HCT116 (cell line): ENCODE data around the gene NPHS1. TPM values are rescaled to one million over a fixed set of nuclear protein-coding genes. Genes with fewer than 3 reads are reported as not detected.

ENCODE experiments used
- ATAC-seq: fragments of 200-7000 bp; cut with Tn5 transposase; 2 replicates; pipeline ENCODE4 v1.9.1; 2020; ENCODE audit warnings: mild to moderate bottlenecking, moderate library complexity
- BruUV-seq: library from RNA; stranded (reverse); fragments of 400-500 nt; replicated peaks from 2 replicates; lab custom pipeline; 2021; lab: Mats Ljungman, UMichigan
- CTCF ChIA-PET: fragments of 300-600 bp; sonication (Branson Sonifier 250); formaldehyde crosslinking; loops from one replicate; lab custom pipeline; 2021; ENCODE audit warnings: antibody characterized with exemption; lab: Charles Lee
- POLR2A ChIA-PET: fragments of 300-600, 350-600 bp; sonication (Branson Sonifier 250); formaldehyde crosslinking; loops from one replicate; lab custom pipeline; 2021; ENCODE audit warnings: antibody characterized with exemption; lab: Charles Lee
- RAD21 ChIA-PET, 2 experiments: fragments of 300-600 bp; sonication (Branson Sonifier 250); formaldehyde crosslinking; loops; one replicate each; lab custom pipeline; 2023; ENCODE audit warnings: low total read pairs in 2 of 2; ENCODE audit not compliant: uncharacterized antibody in 2 of 2, unreplicated experiment in 2 of 2, low non-redundant PET in 1 of 2; lab: Charles Lee
- DNase-seq: peaks from one replicate; pipeline ENCODE4 v3.0.0-alpha.2; 2010; ENCODE audit warnings: low read depth, low spot score
- H2AFZ ChIP-seq: fragments of 200-600 bp; shearing (Covaris generic), sonication (generic); 2 replicates; pipeline ENCODE4 v1.6.1; 2017; ENCODE audit warnings: low read depth, mixed run types, mixed read lengths, antibody characterized with exemption, low read length; ENCODE audit not compliant: poor library complexity, severe bottlenecking
- H3K27ac ChIP-seq: 2 replicates; pipeline ENCODE4 v1.5.1; 2012; ENCODE audit warnings: low read depth, low read length
- H3K27me3 ChIP-seq: fragments of 200-600 bp; sonication (generic); 2 replicates; pipeline ENCODE4 v1.6.1; 2016; ENCODE audit warnings: mixed run types, low read length, mixed read lengths; ENCODE audit not compliant: insufficient read depth
- H3K36me3 ChIP-seq, 2 experiments: fragments of 200-500 bp in 1 of 2; fragments of 200-600 bp in 1 of 2; sonication (Bioruptor generic) in 1 of 2; sonication (generic) in 1 of 2; 2 replicates each; pipeline versions ENCODE4 v1.5.1 to v1.6.1; 2014 to 2016; ENCODE audit warnings: low read length in 2 of 2, inconsistent platforms in 1 of 2, mixed read lengths in 1 of 2, mixed run types in 1 of 2; ENCODE audit not compliant: insufficient read depth in 2 of 2, control insufficient read depth in 1 of 2
- H3K4me1 ChIP-seq, 2 experiments: fragments of 200-600 bp in 1 of 2; sonication (generic) in 1 of 2; 2 replicates each; pipeline versions ENCODE4 v1.5.1 to v1.6.1; 2012 to 2017; ENCODE audit warnings: low read length in 2 of 2, inconsistent platforms in 1 of 2, mild to moderate bottlenecking in 1 of 2, mixed read lengths in 1 of 2, mixed run types in 1 of 2, moderate library complexity in 1 of 2; ENCODE audit not compliant: insufficient read depth in 2 of 2, control insufficient read depth in 1 of 2
- H3K4me2 ChIP-seq: fragments of 200-600 bp; sonication (generic); 2 replicates; pipeline ENCODE4 v1.6.1; 2017; ENCODE audit warnings: mixed run types, low read length, mixed read lengths
- H3K4me3 ChIP-seq, 2 experiments: fragments of 200-600 bp in 1 of 2; sonication (generic) in 1 of 2; replicated peaks in 1 of 2; 2 replicates each; pipeline ENCODE4 v1.5.1; 2011 to 2016; ENCODE audit warnings: low read length in 2 of 2, control low read depth in 1 of 2, low read depth in 1 of 2, mild to moderate bottlenecking in 1 of 2, mixed read lengths in 1 of 2, mixed run types in 1 of 2
- H3K79me2 ChIP-seq: fragments of 200-600 bp; sonication (generic); 2 replicates; pipeline ENCODE4 v1.6.1; 2017; ENCODE audit warnings: mild to moderate bottlenecking, mixed run types, low read length, moderate library complexity, mixed read lengths; ENCODE audit not compliant: insufficient read depth
- H3K9ac ChIP-seq: fragments of 200-600 bp; sonication (generic); 2 replicates; pipeline ENCODE4 v1.6.1; 2016; ENCODE audit warnings: low read length, mixed read lengths
- H3K9me2 ChIP-seq: fragments of 200-600 bp; sonication (generic), shearing (Covaris generic); 2 replicates; pipeline ENCODE4 v1.6.1; 2017; ENCODE audit warnings: mixed run types, mild to moderate bottlenecking, moderate library complexity; ENCODE audit not compliant: insufficient read depth
- H3K9me3 ChIP-seq, 2 experiments: fragments of 200-500 bp in 1 of 2; fragments of 200-600 bp in 1 of 2; sonication (Bioruptor generic) in 1 of 2; sonication (generic) in 1 of 2; 2 replicates each; pipeline ENCODE4 v1.6.1; 2014 to 2017; ENCODE audit warnings: low read length in 2 of 2, mixed read lengths in 2 of 2, inconsistent platforms in 1 of 2, low read depth in 1 of 2, mild to moderate bottlenecking in 1 of 2, mixed run types in 1 of 2, moderate library complexity in 1 of 2; ENCODE audit not compliant: control insufficient read depth in 1 of 2, insufficient read depth in 1 of 2
- H4K20me1 ChIP-seq: fragments of 200-600 bp; sonication (generic), shearing (Covaris generic); 2 replicates; pipeline ENCODE4 v1.6.1; 2017; ENCODE audit warnings: mixed run types, mild to moderate bottlenecking, moderate library complexity; ENCODE audit not compliant: insufficient read depth
- CBX3 ChIP-seq: IDR thresholded peaks from 2 replicates; pipeline ENCODE4 v1.6.1; 2012; ENCODE audit warnings: low read depth
- CEBPB ChIP-seq: IDR thresholded peaks from 2 replicates; pipeline ENCODE4 v1.6.1; 2012; ENCODE audit warnings: low read depth
- ELF1 ChIP-seq: IDR thresholded peaks from 2 replicates; pipeline ENCODE4 v1.6.1; 2012; ENCODE audit warnings: low read depth, borderline replicate concordance
- EZH2 ChIP-seq: fragments of 200-600 bp; sonication (generic); IDR thresholded peaks from 2 replicates; pipeline ENCODE4 v1.6.1; 2017; ENCODE audit warnings: antibody characterized with exemption, mixed run types
- EZH2phosphoT487 ChIP-seq: fragments of 200-600 bp; IDR thresholded peaks from 2 replicates; pipeline ENCODE4 v1.6.1; 2018; ENCODE audit warnings: antibody characterized with exemption, borderline replicate concordance
- FOSL1 ChIP-seq: IDR thresholded peaks from 2 replicates; pipeline ENCODE4 v1.6.1; 2012; ENCODE audit warnings: low read depth
- JUND ChIP-seq: IDR thresholded peaks from 2 replicates; pipeline ENCODE4 v1.6.1; 2012
- POLR2A ChIP-seq: IDR thresholded peaks from 2 replicates; pipeline ENCODE4 v1.7.0; 2011; ENCODE audit warnings: borderline replicate concordance; ENCODE audit not compliant: insufficient read depth, insufficient read length; ENCODE audit errors: extremely low read depth
- POLR2AphosphoS5 ChIP-seq: IDR thresholded peaks from 2 replicates; pipeline ENCODE4 v1.6.1; 2011; ENCODE audit warnings: mild to moderate bottlenecking, low read depth, low read length, moderate library complexity
- RAD21 ChIP-seq: IDR thresholded peaks from 2 replicates; pipeline ENCODE4 v1.6.1; 2012; ENCODE audit warnings: low read depth, mild to moderate bottlenecking
- SP1 ChIP-seq: IDR thresholded peaks from 2 replicates; pipeline ENCODE4 v1.6.1; 2012; ENCODE audit warnings: low read depth
- TCF7L2 ChIP-seq: IDR thresholded peaks from 2 replicates; pipeline ENCODE4 v1.7.0; 2011; ENCODE audit warnings: borderline replicate concordance, inconsistent platforms; ENCODE audit not compliant: insufficient read depth, insufficient read length; ENCODE audit errors: extremely low read depth
- YY1 ChIP-seq: IDR thresholded peaks from 2 replicates; pipeline ENCODE4 v1.6.1; 2011; ENCODE audit warnings: low read length, low read depth, moderate library complexity, mild to moderate bottlenecking; ENCODE audit not compliant: insufficient replicate concordance; ENCODE audit errors: extremely low read depth
- ZFX ChIP-seq: fragments of 450-650 bp; IDR thresholded peaks from 2 replicates; pipeline ENCODE4 v1.6.1; 2017
- intact Hi-C: fragments of 100-400 bp; cut with micrococcal nuclease; formaldehyde crosslinking; loops from 2 replicates; pipeline ENCODE4 v1.10.0; 2022
- total RNA-seq: library from RNA; stranded (reverse); gene quantifications from one replicate; pipeline ENCODE4 v1.2.1, GENCODE V29; 2021; ENCODE audit not compliant: unreplicated experiment
- TF ChIP-seq, protein P1 (sequence below), 3 experiments: fragments of 200-600 bp in 1 of 3; sonication (generic) in 1 of 3; IDR thresholded peaks in 2 of 3; conservative IDR thresholded peaks in 1 of 3; 2 replicates each; pipeline ENCODE4 v1.5.1; 2012 to 2017; ENCODE audit warnings: low read depth in 2 of 3, low read length in 2 of 3, antibody characterized with exemption in 1 of 3, borderline replicate concordance in 1 of 3, control low read depth in 1 of 3, mild to moderate bottlenecking in 1 of 3, mixed read lengths in 1 of 3, mixed run types in 1 of 3, moderate library complexity in 1 of 3; ENCODE audit not compliant: insufficient read depth in 1 of 3
- TF ChIP-seq, protein P2 (sequence below): IDR thresholded peaks from 2 replicates; pipeline ENCODE4 v1.6.1; 2012
- TF ChIP-seq, protein P3 (sequence below): IDR thresholded peaks from 2 replicates; pipeline ENCODE4 v1.6.1; 2012; ENCODE audit warnings: low read depth
- TF ChIP-seq, protein P4 (sequence below): IDR thresholded peaks from 2 replicates; pipeline ENCODE4 v1.6.1; 2012

The NPHS1 gene
- total RNA-seq, 1 experiment from 2014 or later = 0.57 TPM

DNA sequence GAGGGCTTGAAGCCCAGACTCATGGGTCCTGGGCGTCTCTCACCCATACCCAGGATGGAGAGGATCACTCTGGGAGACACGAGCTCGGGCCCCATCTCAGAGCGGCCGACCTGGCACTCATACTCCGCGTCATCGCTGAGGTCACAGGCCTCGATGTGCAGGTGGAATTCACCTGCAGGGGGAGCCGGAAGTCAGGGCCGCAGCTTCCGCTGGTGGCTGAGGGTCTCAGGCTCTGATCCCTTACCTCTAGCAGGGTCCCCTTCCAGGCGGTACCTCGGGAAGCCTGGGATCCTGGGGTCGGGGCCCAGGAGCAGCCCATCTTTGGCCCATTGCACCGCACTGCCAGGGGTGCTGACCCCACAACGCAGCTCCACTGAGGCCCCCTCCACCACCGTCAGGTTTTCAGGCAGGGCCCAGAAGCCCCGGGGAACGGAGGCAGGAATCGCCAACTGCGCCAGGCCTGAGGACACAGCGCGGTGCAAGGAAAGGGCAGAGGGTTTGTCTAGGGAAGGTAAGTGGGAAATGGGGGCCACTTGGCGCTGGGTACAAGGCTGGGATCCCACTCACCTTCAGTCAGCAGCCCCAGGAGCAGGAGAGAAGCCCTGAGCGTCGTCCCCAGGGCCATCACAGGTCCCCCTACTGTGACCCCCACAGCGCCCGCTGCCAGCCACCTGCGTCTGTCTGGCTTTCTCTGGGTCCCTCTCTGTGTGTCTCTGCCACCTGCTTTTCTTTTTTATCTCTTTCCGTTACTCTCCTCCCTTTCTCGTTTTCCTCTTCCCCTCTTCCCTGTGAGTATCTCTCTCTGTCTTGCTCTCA, 883 bp downstream of the NPHS1 start:
- intact Hi-C loops = no loop called here
- H3K36me3 ChIP-seq = no peaks in the 10 kb centered on the region
- peaks cover 0 to 6% of the 10 kb centered on the region in 2 experiments; a peak in 2 of 4 replicates for H3K4me1 ChIP-seq
- H3K9me3 ChIP-seq = no peaks in the 10 kb centered on the region
- H2AFZ ChIP-seq = no peak overlapping the region
- DNase-seq (no peak), ATAC-seq (peak; percentile 75)
- no peak overlapping the region for H3K27ac ChIP-seq
- peak overlapping the region; percentile 28 for H3K4me2 ChIP-seq
- CTCF ChIA-PET = interaction anchor here (1.1 to 1.3 kb wide), 2 partner anchors 32 to 103 kb away, joined by 3 read pairs; partner anchors contain the start of gene LIN37
- BruUV-seq = no TSS peak
- H3K79me2 ChIP-seq = no peaks in the 10 kb centered on the region
- no peak overlapping the region for H3K9ac ChIP-seq
- H3K4me3 ChIP-seq = 0 out of 4 replicates have a peak overlapping the region, but pooled peaks of 1 of the 2 experiments have one; percentile 7
- no peaks in the 10 kb centered on the region for H4K20me1 ChIP-seq
- no peaks in the 10 kb centered on the region for H3K27me3 ChIP-seq
- RAD21 ChIA-PET = no interaction called here
- TF ChIP-seq, protein P1, sequence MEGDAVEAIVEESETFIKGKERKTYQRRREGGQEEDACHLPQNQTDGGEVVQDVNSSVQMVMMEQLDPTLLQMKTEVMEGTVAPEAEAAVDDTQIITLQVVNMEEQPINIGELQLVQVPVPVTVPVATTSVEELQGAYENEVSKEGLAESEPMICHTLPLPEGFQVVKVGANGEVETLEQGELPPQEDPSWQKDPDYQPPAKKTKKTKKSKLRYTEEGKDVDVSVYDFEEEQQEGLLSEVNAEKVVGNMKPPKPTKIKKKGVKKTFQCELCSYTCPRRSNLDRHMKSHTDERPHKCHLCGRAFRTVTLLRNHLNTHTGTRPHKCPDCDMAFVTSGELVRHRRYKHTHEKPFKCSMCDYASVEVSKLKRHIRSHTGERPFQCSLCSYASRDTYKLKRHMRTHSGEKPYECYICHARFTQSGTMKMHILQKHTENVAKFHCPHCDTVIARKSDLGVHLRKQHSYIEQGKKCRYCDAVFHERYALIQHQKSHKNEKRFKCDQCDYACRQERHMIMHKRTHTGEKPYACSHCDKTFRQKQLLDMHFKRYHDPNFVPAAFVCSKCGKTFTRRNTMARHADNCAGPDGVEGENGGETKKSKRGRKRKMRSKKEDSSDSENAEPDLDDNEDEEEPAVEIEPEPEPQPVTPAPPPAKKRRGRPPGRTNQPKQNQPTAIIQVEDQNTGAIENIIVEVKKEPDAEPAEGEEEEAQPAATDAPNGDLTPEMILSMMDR (IDR thresholded peaks at IDR 0.05 in 2 of 3, conservative IDR thresholded peaks at IDR 0.05 in 1 of 3; ENCODE audit: borderline replicate concordance in 1 of 3, insufficient read depth in 1 of 3, low read depth in 2 of 3, low read length in 2 of 3) = peak; percentile 16 to 53 (median 52); a peak in 5 of 6 replicates
- TF ChIP-seq POLR2A = peak; percentile 50
- no peak for TF ChIP-seq POLR2AphosphoS5
- no peak for TF ChIP-seq SP1
- TF ChIP-seq EZH2 = no peak
- TF ChIP-seq TCF7L2 = peak; percentile 21
- no peak for TF ChIP-seq CBX3
- TF ChIP-seq, protein P2, sequence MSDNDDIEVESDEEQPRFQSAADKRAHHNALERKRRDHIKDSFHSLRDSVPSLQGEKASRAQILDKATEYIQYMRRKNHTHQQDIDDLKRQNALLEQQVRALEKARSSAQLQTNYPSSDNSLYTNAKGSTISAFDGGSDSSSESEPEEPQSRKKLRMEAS = no peak
- TF ChIP-seq CEBPB = no peak
- TF ChIP-seq YY1 = no peak
- peak; percentile 83; the same call in 1 of the 2 replicates for TF ChIP-seq ZFX
- TF ChIP-seq EZH2phosphoT487 = no peak
- TF ChIP-seq RAD21 = peak; percentile 42; the same call in 1 of the 2 replicates
- TF ChIP-seq, protein P3, sequence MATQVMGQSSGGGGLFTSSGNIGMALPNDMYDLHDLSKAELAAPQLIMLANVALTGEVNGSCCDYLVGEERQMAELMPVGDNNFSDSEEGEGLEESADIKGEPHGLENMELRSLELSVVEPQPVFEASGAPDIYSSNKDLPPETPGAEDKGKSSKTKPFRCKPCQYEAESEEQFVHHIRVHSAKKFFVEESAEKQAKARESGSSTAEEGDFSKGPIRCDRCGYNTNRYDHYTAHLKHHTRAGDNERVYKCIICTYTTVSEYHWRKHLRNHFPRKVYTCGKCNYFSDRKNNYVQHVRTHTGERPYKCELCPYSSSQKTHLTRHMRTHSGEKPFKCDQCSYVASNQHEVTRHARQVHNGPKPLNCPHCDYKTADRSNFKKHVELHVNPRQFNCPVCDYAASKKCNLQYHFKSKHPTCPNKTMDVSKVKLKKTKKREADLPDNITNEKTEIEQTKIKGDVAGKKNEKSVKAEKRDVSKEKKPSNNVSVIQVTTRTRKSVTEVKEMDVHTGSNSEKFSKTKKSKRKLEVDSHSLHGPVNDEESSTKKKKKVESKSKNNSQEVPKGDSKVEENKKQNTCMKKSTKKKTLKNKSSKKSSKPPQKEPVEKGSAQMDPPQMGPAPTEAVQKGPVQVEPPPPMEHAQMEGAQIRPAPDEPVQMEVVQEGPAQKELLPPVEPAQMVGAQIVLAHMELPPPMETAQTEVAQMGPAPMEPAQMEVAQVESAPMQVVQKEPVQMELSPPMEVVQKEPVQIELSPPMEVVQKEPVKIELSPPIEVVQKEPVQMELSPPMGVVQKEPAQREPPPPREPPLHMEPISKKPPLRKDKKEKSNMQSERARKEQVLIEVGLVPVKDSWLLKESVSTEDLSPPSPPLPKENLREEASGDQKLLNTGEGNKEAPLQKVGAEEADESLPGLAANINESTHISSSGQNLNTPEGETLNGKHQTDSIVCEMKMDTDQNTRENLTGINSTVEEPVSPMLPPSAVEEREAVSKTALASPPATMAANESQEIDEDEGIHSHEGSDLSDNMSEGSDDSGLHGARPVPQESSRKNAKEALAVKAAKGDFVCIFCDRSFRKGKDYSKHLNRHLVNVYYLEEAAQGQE = no peak
- no peak for TF ChIP-seq JUND
- TF ChIP-seq, protein P4, sequence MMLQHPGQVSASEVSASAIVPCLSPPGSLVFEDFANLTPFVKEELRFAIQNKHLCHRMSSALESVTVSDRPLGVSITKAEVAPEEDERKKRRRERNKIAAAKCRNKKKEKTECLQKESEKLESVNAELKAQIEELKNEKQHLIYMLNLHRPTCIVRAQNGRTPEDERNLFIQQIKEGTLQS = no peak
- TF ChIP-seq FOSL1 = no peak
- no peak for TF ChIP-seq ELF1
- POLR2A ChIA-PET = no interaction called here
- H3K9me2 ChIP-seq = no peaks in the 10 kb centered on the region
